K562 (cell line): ENCODE results near the gene CDX1. TPM values are rescaled to one million over a fixed set of nuclear protein-coding genes. Genes with fewer than 3 reads are reported as not detected.

Source experiments
- ATF3 ChIP-seq, 2 experiments: fragments of 450-650 bp in 1 of 2; sonication (generic) in 1 of 2; formaldehyde crosslinking in 1 of 2; IDR thresholded peaks in 1 of 2; conservative IDR thresholded peaks in 1 of 2; 2 replicates each; pipeline versions ENCODE4 v1.6.1 to v1.8.1; 2016 to 2023; ENCODE audit warnings: mild to moderate bottlenecking in 2 of 2, moderate library complexity in 2 of 2, inconsistent platforms in 1 of 2, missing genetic modification reagents in 1 of 2
- BCL6 ChIP-seq: fragments of 250-450 bp; sonication (Bioruptor Pico); IDR thresholded peaks from 2 replicates; pipeline ENCODE4 v1.4.0; 2020
- BRCA1 ChIP-seq, 2 experiments: fragments of 450-650 bp in 1 of 2; sonication (generic) in 1 of 2; formaldehyde crosslinking in 1 of 2; IDR thresholded peaks; 2 replicates each; pipeline versions ENCODE4 v1.5.0 to v1.6.1; 2017 to 2020; ENCODE audit warnings: mild to moderate bottlenecking in 1 of 2, missing genetic modification reagents in 1 of 2
- ZNF318 ChIP-seq, 2 experiments: fragments of 450-650 bp; IDR thresholded peaks; 2 replicates each; pipeline ENCODE4 v1.6.1; 2016; ENCODE audit warnings: mild to moderate bottlenecking in 2 of 2, borderline replicate concordance in 1 of 2, low read depth in 1 of 2, moderate library complexity in 1 of 2
- polyA plus RNA-seq, 8 experiments: library from polyadenylated mRNA; depleted of rRNA in 4 of 8; stranded (reverse) in 5 of 8; unstranded in 3 of 8; fragments of >200 nt; fragmentation: Nextera tagmentation in 2 of 8; fragmentation: Illumina TruSeq in 1 of 8; extraction: Ambion mirVana in 2 of 8; extraction: Trizol in 1 of 8; gene quantifications; 2 replicates each; pipeline versions ENCODE4 v1.2.1 to v1.2.3, GENCODE V29; 2011 to 2014; ENCODE audit warnings: inconsistent platforms in 1 of 8, missing spikeins in 1 of 8
- total RNA-seq, 7 experiments: library from RNA; depleted of rRNA in 6 of 7; stranded (reverse); fragments of >200 nt in 6 of 7; fragmentation: Illumina TruSeq in 2 of 7; extraction: Trizol in 2 of 7; gene quantifications; 2 replicates each; pipeline versions ENCODE4 v1.2.1 to v1.2.3, GENCODE V29; 2011 to 2021; ENCODE audit warnings: low replicate concordance in 1 of 7

Gene CDX1
- total and polyA plus RNA-seq, 9 of the 15 experiments (the other 6 are each of a cell fraction or from before 2014, with no cell fraction given): 0.06 to 0.16 TPM; not detected in 7

DNA sequence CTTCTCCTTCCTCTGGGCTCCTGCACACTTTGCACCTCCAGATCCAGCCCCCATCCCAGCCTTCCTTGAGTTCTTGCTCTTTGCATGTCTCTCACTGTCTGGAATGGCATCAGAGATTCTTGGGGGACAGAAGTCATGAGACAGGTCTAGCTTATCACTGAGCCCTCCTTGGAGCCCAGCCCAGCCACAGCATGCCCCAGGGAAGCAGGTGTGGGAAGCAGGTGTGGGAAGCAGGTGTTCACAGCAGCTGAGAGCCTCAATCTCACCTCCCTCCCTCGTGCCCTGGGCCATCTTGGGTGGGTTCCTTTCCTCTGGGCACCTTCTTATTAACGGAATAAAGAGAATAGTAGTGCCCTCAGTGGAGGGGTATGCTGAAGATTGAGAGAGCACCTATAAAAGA is 50.5 kb downstream of the CDX1 start (continued):
- no peak for TF ChIP-seq ZNF318 (IDR thresholded peaks at IDR 0.05; ENCODE audit: borderline replicate concordance in 1 of 2, low read depth in 1 of 2)
- TF ChIP-seq BCL6: no peak
- no peak for TF ChIP-seq ATF3 (IDR thresholded peaks at IDR 0.05)
- no peak for TF ChIP-seq ATF3 (CRISPR knock-in tag; conservative IDR thresholded peaks at IDR 0.05)
- TF ChIP-seq BRCA1 (IDR thresholded peaks at IDR 0.05): no peak
- TF ChIP-seq BRCA1 (CRISPR knock-in tag; IDR thresholded peaks at IDR 0.05): no peak
